GM18526 (cell line): ENCODE measurements around the gene FAM219B.

ENCODE experiments used
- POLR2A ChIP-seq: IDR thresholded peaks from 3 replicates; pipeline ENCODE4 v1.6.1; 2011; ENCODE audit not compliant: insufficient read length; ENCODE audit errors: extremely low read depth

The FAM219B gene

DNA sequence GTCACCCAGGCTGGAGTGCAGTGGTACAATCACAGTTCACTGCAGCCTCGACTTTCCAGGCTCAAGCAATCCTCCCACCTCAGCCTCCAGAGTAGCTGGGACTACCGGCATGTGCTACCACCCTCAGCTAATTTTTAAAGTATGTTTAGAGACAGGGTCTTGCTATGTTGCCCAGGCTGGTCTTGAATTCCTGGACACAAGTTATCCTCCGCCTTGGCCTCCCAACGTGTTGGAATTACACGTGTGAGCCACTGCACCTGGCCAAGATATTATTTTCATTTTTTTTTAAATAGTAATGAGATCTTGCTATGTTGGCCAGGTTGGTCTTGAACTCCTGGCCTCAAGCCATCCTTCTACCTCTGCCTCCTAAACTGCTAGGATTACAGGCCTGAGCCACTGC, 21.2 kb downstream of the FAM219B start:
- TF ChIP-seq POLR2A: no peak

DNA sequence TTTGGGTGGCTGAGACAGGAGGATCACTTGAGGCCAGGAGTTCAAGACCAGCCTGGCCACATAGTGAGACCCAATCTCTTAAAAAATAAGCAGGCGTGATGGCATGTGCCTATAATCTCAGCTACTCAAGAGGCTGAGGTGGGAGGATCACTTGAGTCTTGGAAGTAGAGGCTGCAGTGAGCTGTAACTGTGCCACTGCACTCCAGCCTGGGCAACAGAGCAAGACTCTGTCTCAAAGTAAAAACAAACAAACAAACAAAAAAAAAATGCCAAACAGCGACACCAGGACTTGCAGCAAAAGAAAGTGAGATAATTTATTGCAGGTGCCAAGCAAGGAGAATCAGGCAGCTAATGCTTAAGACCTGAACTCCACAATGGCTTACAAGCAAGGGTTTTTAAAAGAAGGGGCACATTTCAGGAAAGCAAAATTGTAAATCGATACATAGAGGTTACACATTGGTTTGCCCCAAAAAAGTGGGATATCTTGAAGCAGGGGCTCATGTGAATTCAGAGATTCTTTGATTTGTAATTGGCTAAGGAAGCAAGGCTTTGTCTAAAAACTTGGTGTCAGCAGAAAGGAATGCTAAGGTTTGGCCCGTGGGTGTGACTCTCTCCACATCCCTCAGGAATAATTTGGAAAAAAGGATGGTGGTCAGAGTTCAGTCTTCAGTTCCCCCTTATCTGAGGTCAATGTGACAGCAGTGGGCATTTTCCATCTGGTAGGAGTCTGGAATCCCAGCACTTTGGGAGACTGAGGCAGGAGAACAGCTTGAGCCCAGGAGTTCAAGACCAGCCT, 22.0 kb downstream of the FAM219B start:
- no peak for TF ChIP-seq POLR2A

- TF ChIP-seq POLR2A: no peak
Measured at GRCh38 chr15:74882528-74882927, 24.1 kb downstream of the FAM219B start.

DNA sequence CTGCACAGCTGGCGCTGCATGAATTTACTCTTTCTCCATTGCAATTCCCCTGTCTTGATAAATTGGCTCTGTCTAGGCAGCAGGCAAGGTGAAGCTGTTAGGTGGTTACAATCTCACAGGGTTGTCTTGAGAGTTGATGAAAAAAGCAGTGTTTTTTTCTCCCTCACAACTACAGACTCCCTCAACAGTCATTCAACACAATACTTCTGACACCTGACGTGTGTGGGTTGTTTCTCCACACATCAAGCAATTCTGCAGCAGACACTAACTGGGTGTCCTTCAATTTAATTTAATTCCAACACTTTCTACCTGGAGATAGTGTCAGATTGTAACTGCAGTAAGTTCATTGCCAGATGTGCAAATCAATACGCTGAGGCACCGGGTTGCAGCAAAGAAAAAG, 28.4 kb downstream of the FAM219B start:
- TF ChIP-seq POLR2A: no peak

DNA sequence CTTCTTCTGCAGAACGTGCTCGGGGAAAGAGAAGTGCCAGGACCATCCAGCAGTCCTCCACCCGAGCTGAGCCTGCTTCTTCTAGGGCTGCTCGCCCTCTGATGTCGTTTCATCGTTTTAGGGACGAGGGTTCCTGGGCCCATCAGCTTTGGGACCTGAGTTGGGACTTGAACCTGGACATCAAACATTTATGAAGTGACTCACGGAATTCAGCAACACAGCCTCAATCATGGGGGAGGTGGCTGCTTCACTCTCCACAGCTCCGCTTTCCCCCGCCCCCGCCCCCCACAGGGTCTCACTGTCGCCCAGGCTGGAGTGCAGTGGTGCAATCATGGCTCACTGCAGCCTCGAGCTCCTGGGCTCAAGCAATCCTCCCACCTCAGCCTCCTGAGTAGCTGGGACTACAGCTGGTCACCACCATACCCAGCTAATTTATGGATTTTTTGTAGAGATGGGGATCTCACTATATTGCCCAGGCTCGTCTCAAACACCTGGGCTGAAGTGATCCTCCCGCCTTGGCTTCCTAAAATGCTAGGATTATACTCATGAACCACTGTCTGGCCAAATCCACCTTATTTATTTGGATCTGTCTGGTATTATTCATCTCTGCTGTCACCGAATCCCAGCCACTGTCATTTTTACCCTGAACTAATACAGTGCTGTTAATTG, 32.8 kb downstream of the FAM219B start:
- no peak for TF ChIP-seq POLR2A

- TF ChIP-seq POLR2A: peak; percentile 94
Measured at GRCh38 chr15:74873036-74873755, 33.5 kb downstream of the FAM219B start, which contains the start of gene SCAMP2. TSS of gene SCAMP2 (minus strand) at chr15:74873365. CDS start at chr15:74873255, 110 bp downstream.

GRCh38 chr15:74872702-74873035, 34.0 kb downstream of the FAM219B start:
- no peak for TF ChIP-seq POLR2A

DNA sequence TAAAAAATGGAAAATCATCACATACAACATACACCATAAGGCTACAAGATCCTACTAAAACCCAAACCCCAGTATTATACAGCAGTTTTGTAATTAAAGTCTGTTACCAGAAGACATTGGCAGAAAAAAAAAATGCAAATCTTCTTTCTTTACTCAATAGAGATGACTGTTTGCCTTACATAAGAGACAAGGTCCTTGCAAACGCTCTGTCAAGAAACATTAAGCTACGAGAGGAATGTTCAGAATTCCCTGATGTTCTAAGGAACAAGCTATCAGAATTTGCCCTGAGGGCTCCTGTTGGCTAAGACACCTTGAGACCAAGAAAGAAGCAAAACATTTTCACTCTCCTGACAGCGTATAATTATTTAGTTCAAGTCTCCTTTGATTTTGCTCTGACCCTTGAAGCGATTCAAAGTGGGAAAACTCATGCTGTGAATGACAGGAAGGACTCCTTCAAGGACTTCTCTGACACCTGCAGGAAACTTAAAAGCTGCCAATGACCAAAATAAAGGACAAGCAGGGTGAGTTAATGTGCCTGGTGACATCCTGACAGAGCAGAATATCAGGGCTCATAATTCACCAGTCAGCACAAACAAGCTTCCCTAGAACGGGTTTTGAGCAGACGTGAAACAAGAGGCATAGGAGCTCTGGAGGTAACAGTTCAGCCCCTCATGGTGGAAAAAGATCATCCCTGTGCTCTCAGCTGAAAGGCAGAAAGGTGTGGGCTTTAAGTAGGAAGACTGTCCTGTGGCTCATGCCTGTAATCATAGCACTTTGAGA, 36.0 kb downstream of the FAM219B start:
- TF ChIP-seq POLR2A: no peak

- peak; percentile 40 for TF ChIP-seq POLR2A
Measured at GRCh38 chr15:74869726-74870407, 36.8 kb downstream of the FAM219B start.

DNA sequence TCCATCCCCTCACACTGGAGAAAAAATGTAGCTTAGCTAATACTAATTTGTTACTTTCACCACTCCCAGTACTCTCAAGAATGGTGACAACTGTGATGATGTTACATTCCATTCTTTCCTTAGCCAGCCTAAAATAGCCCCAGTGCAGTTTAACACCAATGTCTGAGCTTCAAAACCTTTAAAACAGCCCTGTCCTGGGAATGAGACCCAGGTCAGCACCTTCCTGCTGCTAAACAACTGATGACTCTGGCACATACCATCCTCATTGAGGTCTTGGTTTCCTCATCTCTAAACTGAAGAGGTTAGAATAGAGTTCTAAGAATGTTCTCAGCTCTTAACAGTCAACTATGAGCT, 37.3 kb downstream of the FAM219B start:
- no peak for TF ChIP-seq POLR2A

GRCh38 chr15:74868059-74868458, 38.6 kb downstream of the FAM219B start:
- TF ChIP-seq POLR2A: no peak

DNA sequence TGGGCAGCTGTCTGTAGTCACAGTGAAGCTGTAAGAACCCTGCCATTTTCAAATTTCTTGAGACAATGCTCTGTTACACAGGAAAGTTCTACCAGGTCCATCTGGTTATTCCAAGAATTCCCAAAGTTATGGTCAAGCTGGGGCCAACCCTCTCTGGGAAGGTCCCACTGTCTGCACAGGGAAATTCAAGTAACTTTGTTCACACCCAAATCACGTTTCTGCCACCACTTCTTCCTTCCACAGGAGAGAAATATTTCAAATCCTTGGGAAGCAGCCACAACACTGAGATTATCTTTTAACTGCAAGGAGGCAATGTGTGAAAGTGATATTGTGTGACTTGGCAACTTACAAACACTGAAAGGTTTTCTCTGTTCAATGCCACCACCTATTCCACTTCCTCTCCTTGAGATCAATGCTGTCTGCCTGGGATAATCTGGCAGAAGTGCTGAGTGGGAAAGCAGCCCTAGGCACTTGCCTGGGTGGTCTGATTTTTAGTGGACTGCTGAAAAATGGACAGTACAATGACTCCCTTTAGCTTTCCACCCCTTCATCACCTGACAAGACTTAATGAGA, 39.1 kb downstream of the FAM219B start:
- TF ChIP-seq POLR2A: no peak

- no peak for TF ChIP-seq POLR2A
Measured at GRCh38 chr15:74866090-74866489, 40.6 kb downstream of the FAM219B start.

DNA sequence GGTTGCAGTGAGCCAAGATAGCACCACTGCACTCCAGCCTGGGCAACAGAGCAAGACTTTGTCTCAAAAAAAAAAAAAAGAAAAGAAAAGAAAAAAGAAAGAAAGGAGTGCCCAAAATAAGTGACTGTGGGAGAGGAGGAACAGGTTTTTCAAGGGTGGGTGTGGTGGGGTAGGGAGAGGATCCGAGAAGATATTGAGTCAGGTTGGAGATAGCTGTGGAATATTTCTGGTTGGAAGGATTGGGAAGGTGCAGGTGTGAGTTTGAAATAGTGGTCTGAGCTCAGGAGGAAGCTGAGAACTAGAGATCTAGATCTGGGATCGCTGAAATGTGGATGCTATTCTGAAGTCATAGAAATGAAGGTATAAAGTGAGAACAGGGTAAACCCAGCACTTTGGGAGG, 41.3 kb downstream of the FAM219B start:
- no peak for TF ChIP-seq POLR2A
